A673 (cell line): ENCODE measurements around the gene CAV1. TPM values are rescaled to one million over a fixed set of nuclear protein-coding genes. Genes with fewer than 3 reads are reported as not detected.

ENCODE experiments used
- BruUV-seq: library from RNA; stranded (reverse); fragments of 400-500 nt; replicated peaks from 2 replicates; lab custom pipeline; 2021; lab: Mats Ljungman, UMichigan
- CTCF ChIA-PET: fragments of 300-600 bp; sonication (Branson Sonifier 250); formaldehyde crosslinking; loops from one replicate; lab custom pipeline; 2022; ENCODE audit warnings: antibody characterized with exemption; lab: Charles Lee
- POLR2A ChIA-PET: fragments of 300-600 bp; sonication (Branson Sonifier 250); formaldehyde crosslinking; loops from one replicate; lab custom pipeline; 2022; ENCODE audit warnings: antibody characterized with exemption; ENCODE audit not compliant: low non-redundant PET; lab: Charles Lee
- DNase-seq: peaks from one replicate; pipeline ENCODE4 v3.0.0-alpha.2; 2015; ENCODE audit warnings: low spot score
- H3K27ac ChIP-seq: fragments of 200-600 bp; sonication (generic); 2 replicates; pipeline ENCODE4 v1.5.1; 2016; ENCODE audit warnings: mixed run types, low read depth, mild to moderate bottlenecking, mixed read lengths, antibody characterized with exemption, low read length; ENCODE audit not compliant: poor library complexity, severe bottlenecking
- H3K27me3 ChIP-seq: fragments of 200-600 bp; sonication (generic); replicated peaks from 2 replicates; pipeline ENCODE4 v1.6.1; 2017; ENCODE audit warnings: mixed run types, low read depth, mild to moderate bottlenecking, mixed read lengths, antibody characterized with exemption, low read length; ENCODE audit not compliant: insufficient read depth, poor library complexity
- H3K36me3 ChIP-seq: fragments of 200-600 bp; sonication (generic); 2 replicates; pipeline ENCODE4 v1.6.1; 2016; ENCODE audit warnings: mixed run types, mild to moderate bottlenecking, mixed read lengths, antibody characterized with exemption, low read length; ENCODE audit not compliant: insufficient read depth, poor library complexity, severe bottlenecking
- H3K4me1 ChIP-seq: fragments of 200-600 bp; sonication (generic); 2 replicates; pipeline ENCODE4 v1.6.1; 2017; ENCODE audit warnings: mixed run types, mild to moderate bottlenecking, mixed read lengths, antibody characterized with exemption, low read length; ENCODE audit not compliant: insufficient read depth, poor library complexity, severe bottlenecking
- H3K4me3 ChIP-seq: fragments of 200-600 bp; sonication (generic); 2 replicates; pipeline ENCODE4 v1.5.1; 2016; ENCODE audit warnings: low read depth, mixed run types, mild to moderate bottlenecking, mixed read lengths, low read length; ENCODE audit not compliant: poor library complexity, severe bottlenecking
- H3K9me3 ChIP-seq: fragments of 200-600 bp; sonication (generic); 2 replicates; pipeline ENCODE4 v1.6.1; 2016; ENCODE audit warnings: mixed run types, low read depth, mild to moderate bottlenecking, mixed read lengths, antibody characterized with exemption, low read length; ENCODE audit not compliant: poor library complexity, severe bottlenecking
- CTCF ChIP-seq: fragments of 300-800, 200-600 bp; sonication (generic); conservative IDR thresholded peaks from 2 replicates; pipeline ENCODE4 v1.5.1; 2017; ENCODE audit warnings: low read depth, mild to moderate bottlenecking, antibody characterized with exemption, low read length, moderate library complexity, mixed read lengths
- EZH2 ChIP-seq: fragments of 200-600 bp; sonication (generic); IDR thresholded peaks from 2 replicates; pipeline ENCODE4 v1.6.1; 2017; ENCODE audit warnings: borderline replicate concordance, low read depth, mild to moderate bottlenecking, mixed read lengths, antibody characterized with exemption, low read length; ENCODE audit not compliant: poor library complexity, severe bottlenecking
- intact Hi-C: fragments of 100-400 bp; cut with micrococcal nuclease; formaldehyde crosslinking; loops from one replicate; pipeline ENCODE4 v1.10.0; 2022; ENCODE audit not compliant: unreplicated experiment
- total RNA-seq: library from RNA; stranded (reverse); gene quantifications from 2 replicates; pipeline ENCODE4 v1.2.3, GENCODE V29; 2021

CAV1 gene
- total RNA-seq, 1 experiment from 2014 or later: 2,074 TPM

- no TSS peak for BruUV-seq
- Histone ChIP-seq H3K27ac (no peak overlapping the region), H3K4me3 (peak overlapping the region; percentile 26), H3K27me3 (no peaks in the 10 kb centered on the region), H3K9me3 (no peaks in the 10 kb centered on the region), H3K36me3 (no peaks in the 10 kb centered on the region), H3K4me1 (peaks cover 69% of the 10 kb centered on the region)
- TF ChIP-seq CTCF (no peak; the same call in 1 of the 2 replicates), EZH2 (no peak)
- ChIA-PET CTCF (interaction anchor here (0.7 to 2.3 kb wide), 7 partner anchors 9 to 352 kb away, joined by 3 to 13 read pairs (median 4); no protein-coding TSS in a partner anchor), POLR2A (no interaction called here)
- intact Hi-C loops: loop anchor here (5.0 kb wide), 2 partner anchors 80 to 195 kb away; partner anchors contain the start of gene MET
- DNase-seq: no peak
Measured at GRCh38 chr7:116592041-116592355, 67.2 kb downstream of the CAV1 start.

GRCh38 chr7:116592445-116592844 lies 67.6 kb downstream of the CAV1 start:
- Histone ChIP-seq H3K27ac (no peak overlapping the region), H3K9me3 (no peaks in the 10 kb centered on the region), H3K4me3 (no peak overlapping the region), H3K4me1 (peaks cover 69% of the 10 kb centered on the region), H3K36me3 (no peaks in the 10 kb centered on the region), H3K27me3 (no peaks in the 10 kb centered on the region)
- TF ChIP-seq EZH2: no peak
- no peak for TF ChIP-seq CTCF
- no TSS peak for BruUV-seq
- intact Hi-C loops: loop anchor here (5.0 kb wide), 2 partner anchors 80 to 195 kb away; partner anchors contain the start of gene MET
- CTCF ChIA-PET: interaction anchor here (0.7 to 2.3 kb wide), 6 partner anchors 9 to 352 kb away, joined by 3 to 13 read pairs (median 4); no protein-coding TSS in a partner anchor
- no peak for DNase-seq
- POLR2A ChIA-PET: interaction anchor here (0.6 kb wide), 1 partner anchor 69 kb away, joined by 3 read pairs; no protein-coding TSS in a partner anchor

DNA sequence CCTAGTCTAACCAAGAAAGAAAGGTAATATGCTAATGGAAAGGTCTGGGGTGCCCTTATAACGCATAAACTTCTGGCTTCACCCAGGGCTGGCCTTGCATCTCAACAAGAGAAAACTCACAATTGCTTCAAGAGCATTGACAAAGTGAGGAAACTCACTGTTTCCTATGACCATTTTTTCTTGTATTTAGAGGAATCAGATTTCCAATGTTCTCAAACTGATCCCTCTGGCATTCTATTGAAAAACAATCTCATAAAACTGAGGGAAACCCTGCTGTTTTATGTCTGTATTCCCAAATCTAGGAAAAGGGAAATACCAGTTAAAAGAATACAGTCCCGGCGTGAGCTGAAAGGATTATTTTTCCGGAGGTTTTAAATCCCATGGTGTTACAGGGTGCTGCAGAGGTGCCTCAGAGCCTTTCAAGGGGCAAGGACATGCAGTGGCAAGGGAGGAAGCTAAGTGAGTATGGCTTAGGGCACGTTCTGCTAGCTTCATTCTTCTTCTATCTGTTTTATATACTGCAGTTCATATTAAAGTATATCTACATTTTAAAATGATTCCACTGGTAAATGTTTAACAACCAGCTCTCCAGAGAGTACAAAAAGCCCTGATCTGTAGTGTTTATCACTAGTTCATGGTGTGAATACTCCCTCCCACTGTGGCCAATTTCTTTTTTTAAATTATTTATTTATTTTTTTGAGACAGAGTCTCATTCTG lies 68.7 kb downstream of the CAV1 start:
- H3K27ac ChIP-seq: no peak overlapping the region
- peaks cover 61% of the 10 kb centered on the region for H3K4me1 ChIP-seq
- H3K36me3 ChIP-seq: no peaks in the 10 kb centered on the region
- ChIA-PET POLR2A (no interaction called here), CTCF (interaction anchor here (0.5 to 1.7 kb wide), 5 partner anchors 71 to 413 kb away, joined by 3 to 7 read pairs (median 3); no protein-coding TSS in a partner anchor)
- no peaks in the 10 kb centered on the region for H3K27me3 ChIP-seq
- no TSS peak for BruUV-seq
- no peak for TF ChIP-seq EZH2
- TF ChIP-seq CTCF: no peak
- H3K9me3 ChIP-seq: no peaks in the 10 kb centered on the region
- DNase-seq: no peak
- H3K4me3 ChIP-seq: no peak overlapping the region
- intact Hi-C loops: loop anchor here (5.0 kb wide), 2 partner anchors 79 to 194 kb away; partner anchors contain the start of gene MET
